PC-9 (cell line): ENCODE measurements around the gene PGS1.

Experiments
- CTCF ChIP-seq: fragments of 200-600 bp; sonication (generic); conservative IDR thresholded peaks from 2 replicates; pipeline ENCODE4 v1.6.1; 2017; ENCODE audit warnings: mixed run types, antibody characterized with exemption, mild to moderate bottlenecking, moderate library complexity
- EZH2 ChIP-seq: fragments of 200-600 bp; sonication (generic); IDR thresholded peaks from 2 replicates; pipeline ENCODE4 v1.8.0; 2017; ENCODE audit warnings: antibody characterized with exemption, low read depth

- no peak for TF ChIP-seq CTCF
- no peak for TF ChIP-seq EZH2
Measured at GRCh38 chr17:78472035-78472905, 93.8 kb downstream of the PGS1 start.
